ENCODE data around the gene TAAR9.

The TAAR9 gene

GRCh38 chr6:132515386-132515785 lies 22.7 kb upstream of the TAAR9 start:
- TF ChIP-seq, protein P1, sequence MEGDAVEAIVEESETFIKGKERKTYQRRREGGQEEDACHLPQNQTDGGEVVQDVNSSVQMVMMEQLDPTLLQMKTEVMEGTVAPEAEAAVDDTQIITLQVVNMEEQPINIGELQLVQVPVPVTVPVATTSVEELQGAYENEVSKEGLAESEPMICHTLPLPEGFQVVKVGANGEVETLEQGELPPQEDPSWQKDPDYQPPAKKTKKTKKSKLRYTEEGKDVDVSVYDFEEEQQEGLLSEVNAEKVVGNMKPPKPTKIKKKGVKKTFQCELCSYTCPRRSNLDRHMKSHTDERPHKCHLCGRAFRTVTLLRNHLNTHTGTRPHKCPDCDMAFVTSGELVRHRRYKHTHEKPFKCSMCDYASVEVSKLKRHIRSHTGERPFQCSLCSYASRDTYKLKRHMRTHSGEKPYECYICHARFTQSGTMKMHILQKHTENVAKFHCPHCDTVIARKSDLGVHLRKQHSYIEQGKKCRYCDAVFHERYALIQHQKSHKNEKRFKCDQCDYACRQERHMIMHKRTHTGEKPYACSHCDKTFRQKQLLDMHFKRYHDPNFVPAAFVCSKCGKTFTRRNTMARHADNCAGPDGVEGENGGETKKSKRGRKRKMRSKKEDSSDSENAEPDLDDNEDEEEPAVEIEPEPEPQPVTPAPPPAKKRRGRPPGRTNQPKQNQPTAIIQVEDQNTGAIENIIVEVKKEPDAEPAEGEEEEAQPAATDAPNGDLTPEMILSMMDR (conservative IDR thresholded peaks at IDR 0.05; ENCODE audit: low read depth, low read length): no peak
- Histone ChIP-seq H3K4me3 (IDR thresholded peaks at IDR 0.05; ENCODE audit: insufficient read depth, low read depth, low read length) (no peak overlapping the region), H3K79me2 (ENCODE audit: insufficient read depth, low read depth) (peaks cover 19% of the 10 kb centered on the region; the same call in 1 of the 2 replicates), H2AFZ (ENCODE audit: low read depth) (peak overlapping the region; percentile 11; the same call in 1 of the 2 replicates), H3K9ac (no peak overlapping the region), H3K4me1 (ENCODE audit: low read depth, poor library complexity, severe bottlenecking) (peaks cover 33% of the 10 kb centered on the region), H3K4me2 (no peak overlapping the region), H3K27ac (no peak overlapping the region), H3K27me3 (ENCODE audit: insufficient read depth, low read depth) (no peaks in the 10 kb centered on the region), H3K36me3 (ENCODE audit: insufficient read depth) (no peaks in the 10 kb centered on the region), H4K20me1 (ENCODE audit: insufficient read depth) (no peaks in the 10 kb centered on the region)

DNA sequence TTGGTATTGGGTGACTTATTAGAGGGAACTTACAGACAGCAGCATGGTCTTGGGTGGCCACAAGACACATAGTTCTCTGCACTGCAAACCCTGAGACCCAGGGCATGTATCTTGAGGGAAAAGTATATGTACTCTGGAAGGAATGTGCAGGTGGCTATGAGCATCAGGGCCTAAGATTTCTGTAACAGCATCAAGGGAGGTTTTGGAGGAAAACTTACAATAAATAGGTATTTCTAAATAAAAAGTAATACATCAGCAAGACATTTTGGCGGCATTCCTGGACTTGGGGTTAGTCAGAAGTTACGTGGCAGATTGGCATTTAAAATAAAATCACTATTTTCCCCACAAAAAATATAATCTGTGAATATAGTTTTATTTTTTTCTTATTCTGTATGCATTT lies 17.1 kb upstream of the TAAR9 start:
- Histone ChIP-seq H3K4me3 (IDR thresholded peaks at IDR 0.05; ENCODE audit: insufficient read depth, low read depth, low read length) (no peak overlapping the region), H3K27me3 (ENCODE audit: insufficient read depth, low read depth) (no peaks in the 10 kb centered on the region), H3K36me3 (ENCODE audit: insufficient read depth) (no peaks in the 10 kb centered on the region), H3K27ac (no peak overlapping the region), H3K4me2 (no peak overlapping the region), H3K79me2 (ENCODE audit: insufficient read depth, low read depth) (no peaks in the 10 kb centered on the region), H4K20me1 (ENCODE audit: insufficient read depth) (no peaks in the 10 kb centered on the region), H3K4me1 (ENCODE audit: low read depth, poor library complexity, severe bottlenecking) (no peaks in the 10 kb centered on the region), H3K9ac (no peak overlapping the region), H2AFZ (ENCODE audit: low read depth) (no peak overlapping the region)
- TF ChIP-seq, protein P1 (conservative IDR thresholded peaks at IDR 0.05; ENCODE audit: low read depth, low read length): no peak

DNA sequence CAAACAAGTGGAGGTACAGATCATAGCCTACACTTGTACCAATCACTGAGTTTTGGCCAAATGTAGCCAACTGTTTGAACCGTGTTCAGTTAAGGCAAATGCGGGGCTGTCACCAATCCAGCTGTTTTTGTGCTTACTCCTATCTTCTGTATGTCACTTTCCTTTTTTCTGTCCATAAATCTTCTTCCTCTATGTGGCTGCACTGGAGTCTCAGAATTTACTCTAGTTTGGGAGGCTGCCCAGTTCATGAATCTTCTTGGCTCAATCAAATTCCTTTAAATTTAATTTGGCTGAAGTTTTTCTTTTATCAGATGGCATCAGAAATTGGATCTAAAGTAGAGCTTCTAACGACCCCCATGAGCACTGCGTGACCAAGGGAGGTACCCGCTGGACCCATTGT lies 13.4 kb upstream of the TAAR9 start:
- Histone ChIP-seq H2AFZ (ENCODE audit: low read depth) (no peak overlapping the region), H3K36me3 (ENCODE audit: insufficient read depth) (no peaks in the 10 kb centered on the region), H3K27ac (no peak overlapping the region), H3K4me3 (IDR thresholded peaks at IDR 0.05; ENCODE audit: insufficient read depth, low read depth, low read length) (no peak overlapping the region), H3K4me1 (ENCODE audit: low read depth, poor library complexity, severe bottlenecking) (no peaks in the 10 kb centered on the region), H3K27me3 (ENCODE audit: insufficient read depth, low read depth) (no peaks in the 10 kb centered on the region), H3K79me2 (ENCODE audit: insufficient read depth, low read depth) (no peaks in the 10 kb centered on the region), H3K4me2 (no peak overlapping the region), H3K9ac (no peak overlapping the region), H4K20me1 (ENCODE audit: insufficient read depth) (no peaks in the 10 kb centered on the region)
- TF ChIP-seq, protein P1 (conservative IDR thresholded peaks at IDR 0.05; ENCODE audit: low read depth, low read length): no peak

DNA sequence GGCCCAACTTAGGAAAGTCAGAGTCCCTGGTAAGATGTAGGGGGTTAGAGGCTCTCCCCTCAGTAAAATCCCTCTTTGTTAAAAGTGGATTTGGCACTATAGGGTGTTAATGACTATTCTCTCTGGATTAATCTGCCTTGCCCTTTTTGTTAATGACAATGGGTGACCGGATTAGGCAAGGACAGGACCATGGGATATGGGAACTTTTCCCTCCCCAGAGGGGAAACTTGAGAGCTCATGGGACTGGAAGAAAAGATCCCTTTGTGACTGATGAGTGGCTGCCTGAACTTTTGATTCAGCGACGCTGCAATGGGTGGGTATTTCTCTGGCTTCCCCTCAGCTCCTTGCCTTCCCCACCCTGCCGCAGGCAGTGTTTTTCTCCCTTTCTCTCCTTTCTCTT lies 12.2 kb upstream of the TAAR9 start:
- no peaks in the 10 kb centered on the region for H3K79me2 ChIP-seq (ENCODE audit: insufficient read depth, low read depth)
- TF ChIP-seq, protein P1 (conservative IDR thresholded peaks at IDR 0.05; ENCODE audit: low read depth, low read length): no peak
- no peaks in the 10 kb centered on the region for H3K27me3 ChIP-seq (ENCODE audit: insufficient read depth, low read depth)
- H3K4me3 ChIP-seq (IDR thresholded peaks at IDR 0.05; ENCODE audit: insufficient read depth, low read depth, low read length): no peak overlapping the region
- no peak overlapping the region for H3K27ac ChIP-seq
- H2AFZ ChIP-seq (ENCODE audit: low read depth): no peak overlapping the region
- no peaks in the 10 kb centered on the region for H4K20me1 ChIP-seq (ENCODE audit: insufficient read depth)
- no peaks in the 10 kb centered on the region for H3K36me3 ChIP-seq (ENCODE audit: insufficient read depth)
- no peaks in the 10 kb centered on the region for H3K4me1 ChIP-seq (ENCODE audit: low read depth, poor library complexity, severe bottlenecking)
- no peak overlapping the region for H3K4me2 ChIP-seq
- H3K9ac ChIP-seq: no peak overlapping the region
